Muscle layer of colon (tissue), 2 donors: Measurements from ENCODE around the gene DPP6.
A peak's percentile ranks its signal among the peaks of the same experiment; 100 is the strongest.

Experiments used
- H3K27ac ChIP-seq: one replicate; pipeline ENCODE4 v1.7.0; 2013; ENCODE audit warnings: low read depth, mild to moderate bottlenecking, low read length, moderate library complexity
- H3K27me3 ChIP-seq, 2 donors: one replicate each; pipeline ENCODE4 v1.7.0; 2013; ENCODE audit warnings: low read length in 2 of 2, mild to moderate bottlenecking in 2 of 2; ENCODE audit not compliant: insufficient read depth in 2 of 2, control insufficient read depth in 1 of 2
- H3K36me3 ChIP-seq: one replicate; pipeline ENCODE4 v1.7.0; 2013; ENCODE audit warnings: mild to moderate bottlenecking, low read length; ENCODE audit not compliant: insufficient read depth
- H3K4me1 ChIP-seq: one replicate; pipeline ENCODE4 v1.7.0; 2013; ENCODE audit warnings: mild to moderate bottlenecking, low read length; ENCODE audit not compliant: insufficient read depth
- H3K4me3 ChIP-seq, 2 donors: one replicate each; pipeline ENCODE4 v1.7.0; 2013; ENCODE audit warnings: low read length in 2 of 2, low read depth in 1 of 2, mild to moderate bottlenecking in 1 of 2, moderate library complexity in 1 of 2
- H3K9ac ChIP-seq: one replicate; pipeline ENCODE4 v1.7.0; 2013; ENCODE audit warnings: low read length
- H3K9me3 ChIP-seq: one replicate; pipeline ENCODE4 v1.7.0; 2013; ENCODE audit warnings: mild to moderate bottlenecking, low read length
- donor health status: abdominal sarcoma.
- donor health status: Adenocarcinoma of cecum.

Gene DPP6

DNA sequence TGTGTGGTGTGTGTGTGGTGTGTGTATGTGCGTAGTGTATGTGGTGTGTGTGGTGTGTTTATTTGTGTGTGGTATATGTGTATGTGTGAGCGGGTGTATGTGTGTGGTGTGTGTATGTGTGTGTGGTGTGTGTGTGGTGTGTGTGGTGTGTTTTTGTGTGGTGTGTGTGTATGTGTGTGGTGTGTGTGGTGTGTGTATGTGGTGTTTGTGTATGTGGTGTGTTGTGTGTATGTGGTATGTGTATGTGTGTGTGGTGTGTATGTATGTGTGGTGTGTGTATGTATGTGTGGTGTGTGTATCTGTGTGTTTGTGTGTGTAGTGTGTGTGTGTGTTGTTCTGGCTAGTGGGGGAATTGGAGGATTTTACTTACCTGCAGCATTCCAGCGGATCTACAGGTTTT lies 523.3 kb downstream of the DPP6 start:
- H3K9ac ChIP-seq = no peak overlapping the region
- no peaks in the 10 kb centered on the region for H3K9me3 ChIP-seq
- no peaks in the 10 kb centered on the region for H3K36me3 ChIP-seq
- H3K4me3 ChIP-seq = no peak overlapping the region
- no peaks in the 10 kb centered on the region for H3K4me1 ChIP-seq
- no peaks in the 10 kb centered on the region for H3K27me3 ChIP-seq
- no peak overlapping the region for H3K27ac ChIP-seq

DNA sequence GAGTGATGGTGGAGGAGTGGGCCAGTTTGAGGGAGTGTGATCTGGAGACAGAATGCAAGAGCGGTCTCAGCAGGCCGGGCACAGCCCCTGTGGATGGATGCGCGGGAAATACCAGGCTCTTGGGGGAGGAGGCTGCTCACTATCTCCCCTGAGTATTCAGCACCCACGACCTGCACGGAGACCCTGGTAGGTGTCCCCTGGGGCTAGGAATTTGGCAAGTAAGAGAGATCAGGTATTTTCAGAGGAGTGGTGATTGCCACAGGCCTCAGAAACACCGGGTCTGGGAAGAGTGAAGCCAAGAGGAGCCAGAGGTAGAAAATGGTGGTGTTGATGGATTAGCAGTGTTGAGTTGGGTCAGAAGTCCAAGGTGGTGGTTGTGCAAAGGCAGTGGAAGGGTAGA lies 524.4 kb downstream of the DPP6 start:
- Histone ChIP-seq H3K9ac (no peak overlapping the region), H3K9me3 (no peaks in the 10 kb centered on the region)

DNA sequence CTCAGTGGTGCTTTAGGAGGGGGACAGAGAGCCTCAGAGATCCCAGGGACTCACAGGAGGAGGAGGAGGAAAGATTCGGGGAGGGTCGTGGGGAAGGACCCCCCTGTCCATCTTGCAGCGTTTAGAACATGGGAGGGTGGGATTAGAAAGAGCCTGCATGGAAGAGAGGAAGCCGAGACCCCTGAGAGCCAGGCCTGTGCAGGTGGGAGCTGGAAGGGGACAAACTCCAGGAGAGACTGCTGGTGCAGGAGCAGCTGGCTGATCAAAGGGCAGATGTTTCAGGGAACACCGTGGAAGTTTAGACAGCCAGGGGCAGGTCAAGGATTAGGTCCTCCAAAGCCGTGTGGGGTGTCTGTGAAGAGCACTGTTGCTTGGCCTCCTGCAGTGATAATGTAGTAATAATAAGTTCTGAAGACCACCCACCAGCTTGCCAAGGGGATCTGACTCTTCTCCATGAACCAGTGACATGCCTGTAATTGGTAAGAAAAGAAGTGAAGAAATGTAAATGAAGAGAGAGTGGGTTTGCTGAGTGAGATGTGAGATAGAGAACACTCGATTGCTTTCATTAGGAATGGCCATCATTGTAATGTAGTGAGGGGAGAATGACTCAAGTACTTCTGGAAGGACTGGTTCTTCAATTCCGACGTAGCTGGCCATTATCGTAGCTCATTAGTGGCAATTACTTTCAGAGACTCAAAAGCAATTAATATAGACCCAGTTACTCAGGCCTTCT lies 525.1 kb downstream of the DPP6 start:
- no peaks in the 10 kb centered on the region for H3K36me3 ChIP-seq
- no peak overlapping the region for H3K9ac ChIP-seq
- H3K9me3 ChIP-seq = no peaks in the 10 kb centered on the region
- no peaks in the 10 kb centered on the region for H3K27me3 ChIP-seq
- H3K27ac ChIP-seq = no peak overlapping the region
- no peaks in the 10 kb centered on the region for H3K4me1 ChIP-seq
- no peak overlapping the region for H3K4me3 ChIP-seq

More for the DNA sequence above, 524.4 kb downstream of the DPP6 start:
- Histone ChIP-seq H3K27me3 (no peaks in the 10 kb centered on the region), H3K27ac (no peak overlapping the region), H3K4me1 (no peaks in the 10 kb centered on the region), H3K36me3 (no peaks in the 10 kb centered on the region), H3K4me3 (no peak overlapping the region)

DNA sequence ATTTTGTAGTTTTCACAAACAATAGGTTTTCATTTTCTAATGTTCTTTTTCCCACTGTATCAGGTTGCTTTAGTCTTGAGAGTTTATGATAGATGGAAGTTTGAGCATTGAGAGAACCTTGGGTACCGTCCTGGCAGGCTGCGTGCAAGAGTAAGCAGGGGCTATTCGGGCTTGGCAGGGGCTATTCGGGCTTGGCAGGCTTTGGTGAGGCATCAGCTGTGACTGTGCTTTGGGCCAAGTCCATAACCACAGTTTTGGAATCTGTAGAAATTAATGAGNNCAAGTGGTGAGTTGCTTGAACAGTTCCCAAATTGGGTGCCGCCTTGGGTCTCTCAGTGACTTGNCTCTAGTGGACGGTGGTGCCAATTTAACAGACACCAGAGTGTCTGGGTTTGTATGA lies 526.1 kb downstream of the DPP6 start:
- Histone ChIP-seq H3K4me1 (no peaks in the 10 kb centered on the region), H3K36me3 (no peaks in the 10 kb centered on the region), H3K27ac (no peak overlapping the region), H3K9ac (no peak overlapping the region), H3K9me3 (no peaks in the 10 kb centered on the region), H3K4me3 (no peak overlapping the region), H3K27me3 (no peaks in the 10 kb centered on the region)

GRCh38 chr7:154579711-154580110 lies 527.5 kb downstream of the DPP6 start:
- H3K4me1 ChIP-seq = peaks cover 5% of the 10 kb centered on the region
- no peaks in the 10 kb centered on the region for H3K36me3 ChIP-seq
- H3K9me3 ChIP-seq = no peaks in the 10 kb centered on the region
- no peak overlapping the region for H3K9ac ChIP-seq
- H3K27ac ChIP-seq = no peak overlapping the region
- H3K27me3 ChIP-seq = no peaks in the 10 kb centered on the region
- H3K4me3 ChIP-seq = no peak overlapping the region

- H3K9me3 ChIP-seq = no peaks in the 10 kb centered on the region
- no peak overlapping the region for H3K9ac ChIP-seq
- no peaks in the 10 kb centered on the region for H3K27me3 ChIP-seq
- peaks cover 9% of the 10 kb centered on the region for H3K4me1 ChIP-seq
- H3K4me3 ChIP-seq = no peak overlapping the region
- no peak overlapping the region for H3K27ac ChIP-seq
- no peaks in the 10 kb centered on the region for H3K36me3 ChIP-seq
These were observed 529.2 kb downstream of the DPP6 start for GRCh38 chr7:154581251-154581890.

DNA sequence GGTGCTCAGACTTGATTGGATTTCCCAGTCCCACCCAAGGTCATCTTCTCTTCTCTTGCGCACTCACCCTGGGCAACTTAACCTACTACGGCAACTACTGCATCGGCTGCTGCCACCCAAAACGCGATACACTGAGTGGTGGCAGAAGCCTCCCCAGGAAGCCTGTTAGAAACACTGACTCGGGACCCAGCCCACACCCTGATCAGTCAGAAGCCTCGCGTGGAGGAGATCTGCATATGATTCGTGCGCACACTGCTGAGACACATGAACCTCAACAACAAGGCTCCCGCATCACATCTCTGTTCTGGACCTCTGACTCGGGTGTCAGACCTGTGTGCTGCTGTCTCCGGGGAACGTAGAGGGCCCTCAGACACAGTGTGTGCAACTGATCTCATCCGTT lies 531.3 kb downstream of the DPP6 start:
- H3K27ac ChIP-seq = no peak overlapping the region

GRCh38 chr7:154584352-154585252 lies 532.4 kb downstream of the DPP6 start:
- Histone ChIP-seq H3K27me3 (no peaks in the 10 kb centered on the region), H3K4me1 (peaks cover 9% of the 10 kb centered on the region), H3K27ac (no peak overlapping the region), H3K4me3 (peak overlapping the region in 1 of 2 donors; percentile 17), H3K9ac (no peak overlapping the region), H3K36me3 (no peaks in the 10 kb centered on the region), H3K9me3 (no peaks in the 10 kb centered on the region)

More for the DNA sequence above, 531.3 kb downstream of the DPP6 start:
- H3K9ac ChIP-seq = no peak overlapping the region
- H3K9me3 ChIP-seq = no peaks in the 10 kb centered on the region
- no peaks in the 10 kb centered on the region for H3K27me3 ChIP-seq
- H3K36me3 ChIP-seq = no peaks in the 10 kb centered on the region
- H3K4me3 ChIP-seq = no peak overlapping the region
- H3K4me1 ChIP-seq = peaks cover 9% of the 10 kb centered on the region

DNA sequence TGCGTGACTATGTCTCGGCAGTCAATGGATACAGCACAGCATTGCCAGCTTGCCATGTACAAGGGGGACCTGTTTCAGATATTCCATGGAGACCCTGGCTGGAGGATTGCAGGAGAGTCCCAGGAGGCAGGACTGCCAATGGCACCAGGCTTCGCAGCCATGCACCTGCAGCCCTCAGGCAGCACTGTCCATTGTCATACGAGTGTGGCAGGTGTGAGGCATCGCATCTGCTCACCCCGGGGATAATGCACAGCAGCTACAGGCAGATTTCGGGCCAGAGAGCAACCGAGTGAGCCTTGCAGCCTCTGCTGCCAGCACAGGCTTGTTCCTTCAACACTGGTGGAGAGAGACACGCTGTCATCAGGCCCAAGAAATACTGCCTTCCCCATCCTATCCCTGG lies 535.6 kb downstream of the DPP6 start:
- Histone ChIP-seq H3K27ac (no peak overlapping the region), H3K27me3 (no peaks in the 10 kb centered on the region), H3K36me3 (no peaks in the 10 kb centered on the region), H3K9me3 (no peaks in the 10 kb centered on the region), H3K4me1 (peaks cover 9% of the 10 kb centered on the region), H3K9ac (no peak overlapping the region), H3K4me3 (no peak overlapping the region)

GRCh38 chr7:154591544-154591943 lies 539.3 kb downstream of the DPP6 start:
- H3K9ac ChIP-seq = no peak overlapping the region

GRCh38 chr7:154592388-154592787 lies 540.2 kb downstream of the DPP6 start:
- Histone ChIP-seq H3K4me3 (no peak overlapping the region), H3K36me3 (no peaks in the 10 kb centered on the region), H3K9me3 (no peaks in the 10 kb centered on the region), H3K27ac (no peak overlapping the region), H3K4me1 (no peaks in the 10 kb centered on the region), H3K9ac (no peak overlapping the region), H3K27me3 (no peaks in the 10 kb centered on the region)

More at GRCh38 chr7:154591544-154591943, 539.3 kb downstream of the DPP6 start:
- Histone ChIP-seq H3K27ac (no peak overlapping the region), H3K9me3 (no peaks in the 10 kb centered on the region), H3K4me3 (no peak overlapping the region), H3K27me3 (no peaks in the 10 kb centered on the region), H3K4me1 (no peaks in the 10 kb centered on the region), H3K36me3 (no peaks in the 10 kb centered on the region)
